Activated naive CD8-positive, alpha-beta T cell treated with anti-CD3 and anti-CD28 coated beads, Interleukin-2, amount 10 ng/mL, durations not matched to agents 7 days and 5 days (primary cell): ENCODE measurements around the gene TUBB4A. TPM values are rescaled to one million over a fixed set of nuclear protein-coding genes. Genes with fewer than 3 reads are reported as not detected.
A peak's percentile ranks its signal among the peaks of the same experiment; 100 is the strongest.

Experiments
- ATAC-seq: fragments of 150-1000 bp; cut with Tn5 transposase; one replicate; pipeline ENCODE4 v1.10.0; 2021; ENCODE audit warnings: low read depth, moderate library complexity
- POLR2A ChIA-PET: fragments of 350-600 bp; sonication (Branson Sonifier 250); formaldehyde crosslinking; loops from one replicate; lab custom pipeline; 2021; ENCODE audit warnings: antibody characterized with exemption; lab: Charles Lee
- DNase-seq: peaks from one replicate; pipeline ENCODE4 v3.0.0; 2021
- H3K27ac Mint-ChIP-seq: one replicate; pipeline ENCODE4 v1.8.0; 2022; ENCODE audit warnings: mild to moderate bottlenecking, mixed read lengths
- H3K27me3 Mint-ChIP-seq: one replicate; pipeline ENCODE4 v1.8.0; 2022; ENCODE audit warnings: mild to moderate bottlenecking, moderate library complexity, mixed read lengths
- H3K36me3 Mint-ChIP-seq: one replicate; pipeline ENCODE4 v1.8.0; 2021; ENCODE audit warnings: mild to moderate bottlenecking, mixed read lengths
- H3K4me1 Mint-ChIP-seq: one replicate; pipeline ENCODE4 v1.8.0; 2021; ENCODE audit warnings: mixed read lengths
- H3K4me3 Mint-ChIP-seq: one replicate; pipeline ENCODE4 v1.8.0; 2022; ENCODE audit warnings: mild to moderate bottlenecking, moderate library complexity, mixed read lengths
- H3K9me3 Mint-ChIP-seq: one replicate; pipeline ENCODE4 v1.8.0; 2021; ENCODE audit warnings: mixed read lengths
- total RNA-seq, 2 experiments: library from RNA; stranded (reverse); gene quantifications; one replicate each; pipeline ENCODE4 v1.2.3, GENCODE V29; 2021

The TUBB4A gene
- total RNA-seq, 2 experiments from 2014 or later: 8.7 to 11.6 TPM

DNA sequence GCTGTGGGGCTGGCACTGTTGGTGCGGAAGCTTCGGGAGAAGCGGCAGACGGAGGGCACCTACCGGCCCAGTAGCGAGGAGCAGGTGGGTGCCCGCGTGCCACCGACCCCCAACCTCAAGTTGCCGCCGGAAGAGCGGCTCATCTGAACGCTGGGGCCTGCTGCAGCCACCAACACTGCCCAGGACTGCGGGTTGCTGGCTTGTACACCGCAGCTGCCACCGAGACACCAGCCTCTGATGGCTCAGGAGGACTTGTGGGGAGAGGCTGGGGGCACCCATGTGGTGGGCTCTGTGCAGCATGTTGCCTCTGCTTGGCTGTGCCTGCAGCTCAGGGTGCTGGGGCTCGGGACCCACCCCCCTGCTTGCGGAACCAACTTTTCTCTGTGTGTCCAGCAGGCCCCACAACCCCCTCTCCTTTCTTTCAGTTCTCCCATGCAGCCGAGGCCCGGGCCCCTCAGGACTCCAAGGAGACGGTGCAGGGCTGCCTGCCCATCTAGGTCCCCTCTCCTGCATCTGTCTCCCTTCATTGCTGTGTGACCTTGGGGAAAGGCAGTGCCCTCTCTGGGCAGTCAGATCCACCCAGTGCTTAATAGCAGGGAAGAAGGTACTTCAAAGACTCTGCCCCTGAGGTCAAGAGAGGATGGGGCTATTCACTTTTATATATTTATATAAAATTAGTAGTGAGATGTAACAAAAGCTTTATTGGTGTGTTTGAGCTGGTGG lies 35.4 kb downstream of the TUBB4A start:
- H3K27me3 Mint-ChIP-seq: no peaks in the 10 kb centered on the region
- H3K9me3 Mint-ChIP-seq: no peaks in the 10 kb centered on the region
- H3K4me3 Mint-ChIP-seq: no peak overlapping the region
- H3K27ac Mint-ChIP-seq: no peak overlapping the region
- peak; percentile 29 for ATAC-seq
- H3K36me3 Mint-ChIP-seq: peaks cover 11% of the 10 kb centered on the region
- no peaks in the 10 kb centered on the region for H3K4me1 Mint-ChIP-seq
- no peak for DNase-seq
- POLR2A ChIA-PET: interaction anchor here (0.5 kb wide), 1 partner anchor 174 kb away, joined by 3 read pairs; no protein-coding TSS in a partner anchor

- ATAC-seq (no peak), DNase-seq (no peak)
- H3K9me3 Mint-ChIP-seq: no peaks in the 10 kb centered on the region
- H3K36me3 Mint-ChIP-seq: peaks cover 9% of the 10 kb centered on the region
- H3K27me3 Mint-ChIP-seq: no peaks in the 10 kb centered on the region
- no peak overlapping the region for H3K27ac Mint-ChIP-seq
- H3K4me1 Mint-ChIP-seq: no peaks in the 10 kb centered on the region
- POLR2A ChIA-PET: interaction anchor here (0.6 to 1.2 kb wide), 2 partner anchors 15 to 524 kb away, joined by 4 to 5 read pairs; partner anchors contain the start of gene DENND1C
- no peak overlapping the region for H3K4me3 Mint-ChIP-seq
Observed at GRCh38 chr19:6465663-6466062, 36.4 kb downstream of the TUBB4A start.

- Mint-ChIP-seq H3K27ac (no peak overlapping the region), H3K4me3 (peak overlapping the region; percentile 18), H3K4me1 (peaks cover 2% of the 10 kb centered on the region), H3K27me3 (no peaks in the 10 kb centered on the region), H3K36me3 (peaks cover 5% of the 10 kb centered on the region), H3K9me3 (no peaks in the 10 kb centered on the region)
- DNase-seq: no peak
- POLR2A ChIA-PET: interaction anchor here (0.6 to 1.2 kb wide), 2 partner anchors 16 to 525 kb away, joined by 4 to 5 read pairs; partner anchors contain the start of gene DENND1C
- no peak for ATAC-seq
Observed at GRCh38 chr19:6465006-6465405, 37.1 kb downstream of the TUBB4A start.

GRCh38 chr19:6464070-6464873 lies 37.8 kb downstream of the TUBB4A start, which contains the start of gene CRB3:
TSS of gene CRB3 (plus strand) at chr19:6464271. CDS start at chr19:6464702, 431 bp downstream.
- peaks cover 5% of the 10 kb centered on the region for H3K36me3 Mint-ChIP-seq
- peak within 1 kb of the TSS; percentile 50 for H3K4me3 Mint-ChIP-seq
- POLR2A ChIA-PET: interaction anchor here (1.4 kb wide), 1 partner anchor 17 kb away, joined by 6 read pairs; the partner anchor contains the start of gene DENND1C
- peak; percentile 51 for DNase-seq
- no peaks in the 10 kb centered on the region for H3K27me3 Mint-ChIP-seq
- ATAC-seq: no peak
- H3K9me3 Mint-ChIP-seq: no peaks in the 10 kb centered on the region
- no peak within 1 kb of the TSS for H3K27ac Mint-ChIP-seq
- peaks cover 3% of the 10 kb centered on the region for H3K4me1 Mint-ChIP-seq

DNA sequence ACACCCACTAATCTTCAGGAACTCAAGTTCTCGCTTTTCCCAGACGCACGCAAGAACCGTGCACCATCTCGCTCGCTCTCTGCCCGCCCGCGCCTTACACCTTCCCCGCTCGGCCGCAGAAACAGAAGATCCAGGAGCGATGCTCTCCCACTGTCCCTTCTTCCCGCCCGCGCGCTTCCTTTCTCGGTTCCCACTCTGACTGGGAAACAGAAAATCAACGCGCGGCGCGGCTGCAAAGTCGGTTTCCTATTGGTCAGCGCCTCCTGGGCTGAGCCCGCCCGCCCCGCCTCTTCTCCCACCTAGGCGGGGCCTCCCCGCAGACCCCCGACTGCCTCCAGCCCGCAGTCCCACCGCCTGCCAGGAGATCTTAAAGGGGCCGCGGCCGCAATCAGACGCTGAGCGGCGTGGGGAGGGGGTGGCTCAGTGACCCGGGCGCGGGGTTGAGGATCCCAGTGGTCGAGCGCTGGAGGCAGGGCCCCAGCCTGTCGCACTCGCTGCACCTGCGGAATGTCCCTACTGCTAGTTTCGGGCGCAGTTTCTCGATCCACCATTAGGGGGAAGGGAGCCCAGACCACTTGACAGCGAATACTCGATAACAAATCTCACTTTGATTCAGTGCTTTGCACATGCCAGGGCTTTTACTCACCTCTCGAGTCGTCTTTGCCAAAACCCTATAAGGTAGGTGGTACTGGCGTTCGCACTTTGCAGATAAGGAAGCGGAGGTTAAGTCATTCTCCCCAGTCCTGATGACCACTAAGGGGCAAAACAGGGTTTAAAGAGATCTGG lies 41.8 kb downstream of the TUBB4A start:
- Mint-ChIP-seq H3K36me3 (peaks cover 18% of the 10 kb centered on the region), H3K27ac (peak overlapping the region; percentile 83), H3K27me3 (no peaks in the 10 kb centered on the region), H3K4me1 (peaks cover 14% of the 10 kb centered on the region), H3K9me3 (peaks cover 3% of the 10 kb centered on the region), H3K4me3 (peak overlapping the region; percentile 87)
- DNase-seq (peak; percentile 96), ATAC-seq (peak; percentile 82)
- POLR2A ChIA-PET: interaction anchor here (0.8 to 1.3 kb wide), 7 partner anchors 16 to 313 kb away, joined by 3 to 8 read pairs (median 3); partner anchors contain the start of genes DENND1C and KHSRP

DNA sequence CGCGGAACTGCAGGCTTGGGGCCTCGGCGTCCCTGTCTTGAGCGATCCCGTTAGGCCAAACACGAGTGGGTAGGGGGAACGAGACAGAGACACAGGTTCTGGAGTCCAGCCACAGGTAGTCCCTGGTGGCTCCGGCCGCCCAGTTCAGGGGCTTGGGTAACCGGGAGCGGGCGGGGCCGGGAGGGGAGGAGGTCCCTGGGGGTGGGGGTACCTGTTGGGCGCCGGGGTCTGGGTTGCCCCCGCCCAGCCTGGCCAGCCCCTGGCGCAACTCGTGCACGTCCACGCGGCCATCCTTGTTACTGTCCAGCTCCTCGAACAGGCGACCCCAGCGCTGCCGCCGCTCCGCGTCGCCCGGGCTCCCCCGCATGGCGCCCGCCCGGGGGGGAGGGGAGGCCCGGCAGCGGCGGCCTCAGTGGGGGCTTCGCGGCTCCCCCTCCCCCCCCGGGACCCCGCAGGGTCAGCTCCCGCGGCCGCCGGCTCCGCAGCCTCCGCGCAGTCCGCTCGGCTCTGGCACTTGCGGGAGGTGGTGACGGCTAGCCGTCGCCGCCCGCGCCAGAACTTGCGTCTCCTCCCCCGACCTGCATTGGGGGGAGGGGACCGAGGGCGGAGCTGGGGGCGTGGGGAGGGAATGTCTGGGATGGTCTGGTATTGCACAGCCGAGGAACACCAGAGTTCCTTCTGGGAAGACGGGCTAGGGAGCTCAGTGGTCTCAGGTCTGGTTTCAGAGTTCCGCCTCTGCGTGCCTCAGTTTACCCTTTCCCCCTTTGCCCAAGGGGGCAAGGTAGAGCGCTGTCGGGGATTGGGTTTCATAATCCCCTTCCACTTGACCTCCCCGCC lies 42.6 kb downstream of the TUBB4A start, which contains the start of gene SLC25A23:
Gene SLC25A23, minus strand, starts transcription at position 531 of the 837 bp plus-strand sequence. Its CDS starts 164 bp downstream, at position 367.
- ATAC-seq: peak; percentile 25
- H3K27me3 Mint-ChIP-seq: no peaks in the 10 kb centered on the region
- POLR2A ChIA-PET: interaction anchor here (0.8 to 1.3 kb wide), 7 partner anchors 17 to 314 kb away, joined by 3 to 8 read pairs (median 3); partner anchors contain the start of genes DENND1C and KHSRP

DNA sequence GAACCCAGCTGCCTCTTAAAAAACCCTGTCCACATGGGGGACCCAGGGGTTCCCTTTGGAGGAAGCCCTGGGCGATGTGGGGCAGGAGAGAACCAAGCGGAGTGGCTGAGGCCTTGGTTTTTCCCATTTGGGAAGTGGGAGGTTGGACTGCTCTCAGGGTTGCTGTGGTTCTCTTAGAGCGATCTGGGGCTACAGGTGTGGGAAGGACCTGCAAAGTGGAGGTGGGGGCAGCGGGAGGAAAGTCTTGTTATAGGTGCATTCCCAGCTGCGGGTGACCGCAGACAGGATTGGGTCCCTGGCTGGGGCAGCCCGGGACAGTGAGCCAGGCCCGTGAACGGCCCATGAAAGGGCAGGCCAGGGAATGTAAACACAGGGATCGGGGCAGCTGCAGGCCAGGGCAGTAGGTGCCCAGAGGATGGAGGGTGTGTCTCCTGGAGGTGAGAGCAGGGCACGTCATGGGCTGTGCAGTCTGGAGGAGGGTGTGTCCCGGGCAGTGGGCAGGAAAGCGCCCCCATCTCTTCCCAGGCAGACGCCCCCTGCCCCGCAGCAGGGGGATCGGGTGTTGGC lies 43.3 kb downstream of the TUBB4A start:
- peak overlapping the region; percentile 89 for H3K4me3 Mint-ChIP-seq

More for the DNA sequence above, 42.6 kb downstream of the TUBB4A start, which contains the start of gene SLC25A23:
- peak; percentile 80 for DNase-seq
- Mint-ChIP-seq H3K9me3 (peaks cover 8% of the 10 kb centered on the region), H3K4me1 (peaks cover 14% of the 10 kb centered on the region), H3K36me3 (peaks cover 26% of the 10 kb centered on the region), H3K27ac (peak within 1 kb of the TSS; percentile 88), H3K4me3 (peak within 1 kb of the TSS; percentile 89)

DNA sequence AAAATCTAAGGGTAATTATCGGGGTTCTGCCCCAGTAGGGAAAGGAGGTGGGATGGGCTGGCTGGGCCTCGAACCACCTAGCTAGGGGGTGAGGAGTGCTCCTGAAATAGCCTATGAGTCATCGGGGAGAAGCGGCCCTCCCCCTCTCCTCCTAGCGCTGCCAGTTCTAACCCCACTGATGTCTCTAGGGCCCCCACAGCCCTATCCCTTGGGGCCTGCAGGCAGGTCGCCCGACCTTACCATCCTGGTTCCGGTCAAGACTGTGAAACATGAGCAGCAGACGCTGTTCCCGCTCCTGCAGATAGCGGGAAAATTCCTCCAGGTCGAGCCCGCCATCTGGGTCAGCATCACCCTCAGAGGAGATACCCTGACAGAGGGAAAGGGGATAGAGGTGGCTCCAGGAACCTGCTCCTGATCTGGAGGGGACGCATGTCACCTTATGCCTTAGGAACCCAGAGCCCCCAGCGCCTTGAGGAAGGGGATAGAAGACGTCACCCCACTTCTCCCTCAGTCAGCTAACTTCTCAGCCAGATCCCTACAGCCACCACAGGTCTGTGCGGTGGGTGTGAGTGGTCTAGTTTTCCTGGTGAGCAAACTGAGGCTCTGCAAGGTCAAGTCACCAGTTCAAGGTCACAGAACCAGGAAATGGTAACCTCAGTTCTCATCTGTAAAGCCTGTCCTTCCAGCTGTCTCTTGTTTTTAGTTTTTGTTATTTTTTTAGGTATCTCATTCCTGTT lies 44.0 kb downstream of the TUBB4A start:
- ATAC-seq (no peak), DNase-seq (no peak)
- H3K4me3 Mint-ChIP-seq: peak overlapping the region; percentile 89
- peaks cover 14% of the 10 kb centered on the region for H3K4me1 Mint-ChIP-seq
- peaks cover 13% of the 10 kb centered on the region for H3K9me3 Mint-ChIP-seq
- peaks cover 40% of the 10 kb centered on the region for H3K36me3 Mint-ChIP-seq
- H3K27ac Mint-ChIP-seq: peak overlapping the region; percentile 88
- POLR2A ChIA-PET: interaction anchor here (0.6 to 0.9 kb wide), 2 partner anchors 11 to 24 kb away, joined by 3 read pairs; partner anchors contain the start of gene DENND1C
- no peaks in the 10 kb centered on the region for H3K27me3 Mint-ChIP-seq

More for the DNA sequence above, 43.3 kb downstream of the TUBB4A start:
- POLR2A ChIA-PET: interaction anchor here (0.6 to 1.3 kb wide), 6 partner anchors 10 to 314 kb away, joined by 3 to 8 read pairs (median 3); partner anchors contain the start of genes DENND1C and KHSRP
- peak overlapping the region; percentile 88 for H3K27ac Mint-ChIP-seq
- DNase-seq (no peak), ATAC-seq (no peak)
- peaks cover 33% of the 10 kb centered on the region for H3K36me3 Mint-ChIP-seq
- H3K9me3 Mint-ChIP-seq: peaks cover 11% of the 10 kb centered on the region
- peaks cover 14% of the 10 kb centered on the region for H3K4me1 Mint-ChIP-seq
- H3K27me3 Mint-ChIP-seq: no peaks in the 10 kb centered on the region

DNA sequence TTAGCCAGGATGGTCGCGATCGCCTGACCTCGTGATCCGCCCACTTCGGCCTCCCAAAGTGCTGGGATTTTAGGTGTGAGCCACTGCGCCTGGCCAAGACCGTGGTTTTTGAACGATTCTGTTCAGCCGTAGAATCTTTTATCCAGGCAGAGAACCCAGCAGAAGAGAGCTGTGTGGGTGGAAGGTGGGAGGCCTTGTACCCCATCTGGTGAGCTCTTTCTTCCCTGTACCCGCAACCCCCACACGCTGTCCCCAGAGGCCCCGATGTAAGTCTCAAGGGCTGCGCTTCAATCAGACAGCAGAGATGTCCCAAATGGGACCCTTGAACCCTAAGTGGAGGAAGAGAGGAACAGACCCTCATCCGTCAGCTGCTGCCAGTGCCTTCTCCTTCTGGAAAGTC lies 46.2 kb downstream of the TUBB4A start:
- DNase-seq (no peak), ATAC-seq (no peak)
- peaks cover 14% of the 10 kb centered on the region for H3K4me1 Mint-ChIP-seq
- H3K27me3 Mint-ChIP-seq: no peaks in the 10 kb centered on the region
- POLR2A ChIA-PET: interaction anchor here (0.8 kb wide), 1 partner anchor 97 kb away, joined by 4 read pairs; no protein-coding TSS in a partner anchor
- no peak overlapping the region for H3K27ac Mint-ChIP-seq
- no peak overlapping the region for H3K4me3 Mint-ChIP-seq
- H3K36me3 Mint-ChIP-seq: peaks cover 57% of the 10 kb centered on the region
- peaks cover 15% of the 10 kb centered on the region for H3K9me3 Mint-ChIP-seq

DNA sequence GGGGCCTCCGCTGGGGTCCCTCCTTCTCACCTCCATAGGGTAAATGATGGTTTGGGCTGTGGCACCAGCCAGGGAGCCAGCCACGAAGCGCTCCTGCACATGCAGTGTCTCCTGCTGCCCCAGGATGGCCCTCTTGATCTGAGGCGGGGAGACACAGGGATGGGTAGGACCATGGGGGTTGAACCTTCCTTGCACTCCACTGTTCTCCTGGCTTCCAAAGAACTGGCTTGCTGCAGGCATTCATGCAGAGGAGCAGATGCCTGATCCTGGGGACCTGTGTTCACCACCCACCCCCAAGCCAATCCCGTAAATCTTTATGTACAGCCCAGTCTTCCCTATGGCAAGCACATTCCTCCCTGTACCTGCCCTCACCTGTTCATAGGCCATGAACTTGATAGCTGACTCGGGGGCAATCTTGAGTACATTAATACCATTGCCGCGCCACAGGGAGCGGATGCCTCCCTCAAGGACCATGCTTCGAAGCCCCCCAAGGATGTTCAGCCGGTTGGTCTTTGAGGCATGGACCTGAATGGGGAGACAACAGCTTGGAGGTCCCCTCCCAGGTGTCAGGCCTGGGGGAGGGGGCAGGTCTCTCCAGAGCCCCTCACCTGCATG lies 48.1 kb downstream of the TUBB4A start:
- DNase-seq (no peak), ATAC-seq (no peak)
- peaks cover 61% of the 10 kb centered on the region for H3K36me3 Mint-ChIP-seq
- POLR2A ChIA-PET: interaction anchor here (0.6 kb wide), 2 partner anchors 153 to 367 kb away, joined by 3 read pairs; no protein-coding TSS in a partner anchor
- no peaks in the 10 kb centered on the region for H3K27me3 Mint-ChIP-seq
- no peak overlapping the region for H3K27ac Mint-ChIP-seq
- H3K4me1 Mint-ChIP-seq: peaks cover 12% of the 10 kb centered on the region
- H3K4me3 Mint-ChIP-seq: no peak overlapping the region
- H3K9me3 Mint-ChIP-seq: peaks cover 18% of the 10 kb centered on the region
